Upper lobe of left lung (tissue), 6 donors: Measurements from ENCODE around the gene TRA2B. TPM values are rescaled to one million over a fixed set of nuclear protein-coding genes. Genes with fewer than 3 reads are reported as not detected.

Experiments
- ATAC-seq, 2 donors: fragments of 200-7000 bp; cut with Tn5 transposase; one replicate each; pipeline ENCODE4 v1.9.1; 2022; ENCODE audit warnings: mild to moderate bottlenecking in 2 of 2, moderate library complexity in 2 of 2; ENCODE audit not compliant: low FRiP score in 2 of 2
- DNase-seq, 2 donors: peaks; one replicate each; pipeline ENCODE4 v3.0.0-alpha.2; 2019 to 2020
- H3K27ac ChIP-seq, 4 donors: fragments of 200-600 bp; sonication (generic); one replicate each; pipeline ENCODE4 v1.5.1; 2016 to 2019
- H3K27me3 ChIP-seq, 4 donors: fragments of 200-600 bp; sonication (generic); one replicate each; pipeline ENCODE4 v1.5.1; 2017 to 2019
- H3K36me3 ChIP-seq, 4 donors: fragments of 200-600 bp; sonication (generic); one replicate each; pipeline ENCODE4 v1.5.1; 2016 to 2019
- H3K4me1 ChIP-seq, 4 donors: fragments of 200-600 bp; sonication (generic); one replicate each; pipeline ENCODE4 v1.5.1; 2018 to 2019
- H3K4me3 ChIP-seq, 4 donors: fragments of 200-600 bp; sonication (generic); one replicate each; pipeline ENCODE4 v1.5.1; 2017 to 2019; ENCODE audit warnings: mild to moderate bottlenecking in 2 of 4, moderate library complexity in 1 of 4
- H3K9me3 ChIP-seq, 4 donors: fragments of 200-600 bp; sonication (generic); one replicate each; pipeline ENCODE4 v1.5.1; 2018 to 2019
- EP300 ChIP-seq, 4 donors: sonication (generic); formaldehyde crosslinking; IDR thresholded peaks; one replicate each; pipeline ENCODE4 v1.5.1; 2017; ENCODE audit warnings: antibody characterized with exemption in 4 of 4, control low read depth in 2 of 4
- POLR2A ChIP-seq, 4 donors: fragments of 450-650 bp; IDR thresholded peaks; one replicate each; pipeline ENCODE4 v1.5.1; 2016 to 2017; ENCODE audit warnings: antibody characterized with exemption in 4 of 4, mild to moderate bottlenecking in 2 of 4
- POLR2AphosphoS5 ChIP-seq, 2 donors: sonication (generic); formaldehyde crosslinking; IDR thresholded peaks; one replicate each; pipeline ENCODE4 v1.5.1; 2017; ENCODE audit warnings: antibody characterized with exemption in 2 of 2
- WGBS, 2 donors: methylation state at CpG; one replicate each; pipeline ENCODE4 v1.1.5; 2017 to 2018; 5-methylcytosine and 5-hydroxymethylcytosine counted together
- total RNA-seq, 6 donors: library from RNA; depleted of rRNA in 4 of 6; stranded (reverse); fragments of >200 nt in 4 of 6; gene quantifications; one replicate each; pipeline versions ENCODE4 v1.1.0 to v1.2.1, GENCODE V29; 2016 to 2021
- TF ChIP-seq, protein P1 (sequence below), 6 experiments: fragments of 450-650 bp in 4 of 6; fragments of 200-600 bp in 2 of 6; sonication (generic) in 2 of 6; IDR thresholded peaks; one replicate each; pipeline ENCODE4 v1.5.1; 2016 to 2019; ENCODE audit warnings: antibody characterized with exemption in 6 of 6
- donor health status: DM: no; HTN: no; CAD: no; lungs with moderate emphysema.
- donor health status: DM: no; HTN: yes; CAD: no; lungs with severe emphysema.

The TRA2B gene
- total RNA-seq, 6 donors from 2014 or later = 90.9 to 336 (median 124) TPM

GRCh38 chr3:185887066-185887465 lies 50.7 kb downstream of the TRA2B start:
- 67 to 73% methylated on average over 2 of the region's 2 CpGs for WGBS, 2 donors
- Histone ChIP-seq H3K36me3 (no peaks in the 10 kb centered on the region), H3K27ac (no peak overlapping the region), H3K4me1 (no peaks in the 10 kb centered on the region), H3K27me3 (no peaks in the 10 kb centered on the region), H3K4me3 (no peak overlapping the region), H3K9me3 (no peaks in the 10 kb centered on the region)
- no peak for ATAC-seq
- TF ChIP-seq POLR2A (IDR thresholded peaks at IDR 0.05) (no peak), POLR2AphosphoS5 (IDR thresholded peaks at IDR 0.05) (no peak), EP300 (IDR thresholded peaks at IDR 0.05) (no peak)
- TF ChIP-seq, protein P1, sequence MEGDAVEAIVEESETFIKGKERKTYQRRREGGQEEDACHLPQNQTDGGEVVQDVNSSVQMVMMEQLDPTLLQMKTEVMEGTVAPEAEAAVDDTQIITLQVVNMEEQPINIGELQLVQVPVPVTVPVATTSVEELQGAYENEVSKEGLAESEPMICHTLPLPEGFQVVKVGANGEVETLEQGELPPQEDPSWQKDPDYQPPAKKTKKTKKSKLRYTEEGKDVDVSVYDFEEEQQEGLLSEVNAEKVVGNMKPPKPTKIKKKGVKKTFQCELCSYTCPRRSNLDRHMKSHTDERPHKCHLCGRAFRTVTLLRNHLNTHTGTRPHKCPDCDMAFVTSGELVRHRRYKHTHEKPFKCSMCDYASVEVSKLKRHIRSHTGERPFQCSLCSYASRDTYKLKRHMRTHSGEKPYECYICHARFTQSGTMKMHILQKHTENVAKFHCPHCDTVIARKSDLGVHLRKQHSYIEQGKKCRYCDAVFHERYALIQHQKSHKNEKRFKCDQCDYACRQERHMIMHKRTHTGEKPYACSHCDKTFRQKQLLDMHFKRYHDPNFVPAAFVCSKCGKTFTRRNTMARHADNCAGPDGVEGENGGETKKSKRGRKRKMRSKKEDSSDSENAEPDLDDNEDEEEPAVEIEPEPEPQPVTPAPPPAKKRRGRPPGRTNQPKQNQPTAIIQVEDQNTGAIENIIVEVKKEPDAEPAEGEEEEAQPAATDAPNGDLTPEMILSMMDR (IDR thresholded peaks at IDR 0.05) = no peak
- no peak for DNase-seq

DNA sequence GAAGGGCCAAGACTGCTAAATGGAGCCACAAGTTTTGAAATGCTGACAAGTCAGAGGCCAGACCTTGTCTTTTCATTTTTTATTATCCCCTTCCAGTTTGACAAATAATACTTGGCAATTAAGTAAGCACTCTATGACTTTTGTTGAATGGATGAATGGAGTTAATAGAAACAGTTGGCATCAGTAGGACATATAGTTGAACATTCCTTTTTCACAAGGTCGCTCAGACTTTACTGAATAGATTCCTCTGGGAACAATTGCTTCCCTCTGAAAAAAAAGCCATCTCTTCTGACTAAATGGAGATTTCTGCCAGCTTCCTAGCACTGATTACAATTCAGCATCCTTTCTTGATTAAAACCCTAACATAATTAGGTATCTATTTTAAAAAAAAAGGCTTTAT lies 53.2 kb downstream of the TRA2B start:
- DNase-seq (no peak), ATAC-seq (no peak)
- 63 to 75% methylated on average over 1 of the region's 1 CpG for WGBS, 2 donors
- H3K27me3 ChIP-seq = no peaks in the 10 kb centered on the region
- no peaks in the 10 kb centered on the region for H3K4me1 ChIP-seq
- H3K36me3 ChIP-seq = no peaks in the 10 kb centered on the region
- H3K4me3 ChIP-seq = no peak overlapping the region
- TF ChIP-seq POLR2AphosphoS5 (IDR thresholded peaks at IDR 0.05) (no peak), EP300 (IDR thresholded peaks at IDR 0.05) (no peak), POLR2A (IDR thresholded peaks at IDR 0.05) (no peak)
- TF ChIP-seq, protein P1 (IDR thresholded peaks at IDR 0.05) = no peak
- no peak overlapping the region for H3K27ac ChIP-seq
- H3K9me3 ChIP-seq = no peaks in the 10 kb centered on the region

- TF ChIP-seq EP300 (IDR thresholded peaks at IDR 0.05) = no peak
- 90 to 96% methylated on average over 3 to 4 of the region's 4 CpGs for WGBS, 2 donors
- DNase-seq (no peak), ATAC-seq (no peak)
- Histone ChIP-seq H3K9me3 (no peaks in the 10 kb centered on the region), H3K36me3 (no peaks in the 10 kb centered on the region), H3K4me3 (no peak overlapping the region), H3K27me3 (no peaks in the 10 kb centered on the region), H3K4me1 (no peaks in the 10 kb centered on the region), H3K27ac (no peak overlapping the region)
Measured at GRCh38 chr3:185881926-185882325, 55.9 kb downstream of the TRA2B start.

- no peaks in the 10 kb centered on the region for H3K4me1 ChIP-seq
- H3K36me3 ChIP-seq = no peaks in the 10 kb centered on the region
- no peak overlapping the region for H3K27ac ChIP-seq
- TF ChIP-seq, protein P1 (IDR thresholded peaks at IDR 0.05) = no peak
- no peak for TF ChIP-seq POLR2A (IDR thresholded peaks at IDR 0.05)
- no peak for TF ChIP-seq EP300 (IDR thresholded peaks at IDR 0.05)
- TF ChIP-seq POLR2AphosphoS5 (IDR thresholded peaks at IDR 0.05) = no peak
- no peak overlapping the region for H3K4me3 ChIP-seq
- ATAC-seq = no peak
- H3K9me3 ChIP-seq = no peaks in the 10 kb centered on the region
- no peak for DNase-seq
- H3K27me3 ChIP-seq = no peaks in the 10 kb centered on the region
- 83 to 88% methylated on average over 7 of the region's 7 CpGs for WGBS, 2 donors
Measured at GRCh38 chr3:185880600-185880999, 57.2 kb downstream of the TRA2B start.

- ATAC-seq (no peak), DNase-seq (no peak)
- Histone ChIP-seq H3K4me3 (no peak overlapping the region), H3K27ac (no peak overlapping the region), H3K4me1 (no peaks in the 10 kb centered on the region), H3K9me3 (no peaks in the 10 kb centered on the region), H3K36me3 (no peaks in the 10 kb centered on the region), H3K27me3 (no peaks in the 10 kb centered on the region)
- WGBS, 2 donors = 71 to 77% methylated on average over 5 of the region's 5 CpGs
- TF ChIP-seq POLR2A (IDR thresholded peaks at IDR 0.05) (no peak), POLR2AphosphoS5 (IDR thresholded peaks at IDR 0.05) (no peak), EP300 (IDR thresholded peaks at IDR 0.05) (no peak)
- TF ChIP-seq, protein P1 (IDR thresholded peaks at IDR 0.05) = no peak
Measured at GRCh38 chr3:185878920-185879319, 58.9 kb downstream of the TRA2B start.
